Fibroblast of villous mesenchyme (primary cell): ENCODE data around the gene IRF2BP1. TPM values are rescaled to one million over a fixed set of nuclear protein-coding genes. Genes with fewer than 3 reads are reported as not detected.

Experiments used
- DNase-seq: peaks from one replicate; pipeline ENCODE4 v3.0.0-alpha.2; 2010; ENCODE audit warnings: low read depth
- H3K4me3 ChIP-seq: 2 replicates; pipeline ENCODE4 v1.5.1; 2011; ENCODE audit warnings: low read depth, mild to moderate bottlenecking, low read length
- CTCF ChIP-seq: IDR thresholded peaks from 2 replicates; pipeline ENCODE4 v1.5.1; 2012; ENCODE audit warnings: low read depth, mild to moderate bottlenecking, low read length; ENCODE audit not compliant: insufficient read depth
- total RNA-seq: library from RNA; depleted of rRNA; stranded (reverse); fragments of >200 nt; gene quantifications from 2 replicates; pipeline ENCODE4 v1.2.3, GENCODE V29; 2012

Gene IRF2BP1
- total RNA-seq, 1 donor = 26.3 TPM

GRCh38 chr19:45854167-45854778, 31.7 kb downstream of the IRF2BP1 start:
- DNase-seq = no peak
- no peak for TF ChIP-seq CTCF
- H3K4me3 ChIP-seq = no peak overlapping the region

- H3K4me3 ChIP-seq = no peak overlapping the region
- TF ChIP-seq CTCF = no peak
- DNase-seq = no peak
These were observed 33.0 kb downstream of the IRF2BP1 start for GRCh38 chr19:45852983-45853382.

- no peak for DNase-seq
- no peak overlapping the region for H3K4me3 ChIP-seq
- TF ChIP-seq CTCF = no peak
These were observed 33.7 kb downstream of the IRF2BP1 start for GRCh38 chr19:45852145-45852750.

DNA sequence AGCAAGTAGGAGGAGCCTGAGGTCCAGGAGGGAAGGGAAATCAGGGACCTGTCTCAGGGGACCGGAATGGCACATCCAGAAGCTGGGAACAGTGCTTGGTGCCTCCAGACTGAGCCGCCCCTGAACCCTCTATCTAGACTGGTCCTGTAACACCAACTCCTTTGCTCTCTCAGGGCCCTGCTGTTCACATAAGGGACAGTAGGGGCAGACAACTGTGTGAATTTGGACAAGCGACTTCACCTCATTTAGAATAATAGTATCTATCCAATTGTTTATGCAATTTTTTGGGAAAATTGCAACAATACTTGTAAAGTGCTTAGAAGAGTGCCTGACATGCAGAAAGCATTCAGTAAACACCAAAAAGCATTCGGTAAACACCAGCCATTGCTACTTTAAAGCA, 37.0 kb downstream of the IRF2BP1 start:
- TF ChIP-seq CTCF = peak; percentile 34
- no peak overlapping the region for H3K4me3 ChIP-seq
- DNase-seq = no peak

- no peak for DNase-seq
- TF ChIP-seq CTCF = no peak
- H3K4me3 ChIP-seq = no peak overlapping the region
These were observed 38.3 kb downstream of the IRF2BP1 start for GRCh38 chr19:45847663-45848062.

- TF ChIP-seq CTCF = no peak
- no peak overlapping the region for H3K4me3 ChIP-seq
- DNase-seq = no peak
These were observed 43.7 kb downstream of the IRF2BP1 start for GRCh38 chr19:45842198-45842597.

GRCh38 chr19:45834970-45835369, 51.0 kb downstream of the IRF2BP1 start:
- no peak for TF ChIP-seq CTCF
- DNase-seq = no peak
- no peak overlapping the region for H3K4me3 ChIP-seq
